ENCODE measurements around the gene TMEM205.

- TF ChIP-seq CTCF (IDR thresholded peaks at IDR 0.05) (peak in 5 of 6 experiments; percentile 47 to 68 (median 58)), POLR2A (IDR thresholded peaks at IDR 0.05) (no peak)
Observed at GRCh38 chr19:11382898-11383705, 37.0 kb upstream of the TMEM205 start.
